Dermis microvascular lymphatic vessel endothelial cell (primary cell): ENCODE measurements around the gene CD276. TPM values are rescaled to one million over a fixed set of nuclear protein-coding genes. Genes with fewer than 3 reads are reported as not detected.

ENCODE experiments used
- total RNA-seq: library from RNA; depleted of rRNA; stranded (reverse); fragments of >200 nt; gene quantifications from 2 replicates; pipeline ENCODE4 v1.2.1, GENCODE V29; 2014

The CD276 gene
- total RNA-seq, 1 donor from 2014 or later, result 33.1 TPM

Other genes with a start within 250 kb of the CD276 start
- not detected in 2 replicates for gene REC114, start 241.2 kb upstream of the CD276 start, total RNA-seq
- gene NPTN, start 51.0 kb upstream of the CD276 start, total RNA-seq, result 77.2 and 125 TPM in 2 replicates
- gene INSYN1, start 69.0 kb downstream of the CD276 start, total RNA-seq, result 0.13 and 0.51 TPM in 2 replicates
- gene TBC1D21, start 189.2 kb downstream of the CD276 start, total RNA-seq, result not detected in 2 replicates
- 0.13 and 0.38 TPM in 2 replicates for gene LOXL1, start 242.1 kb downstream of the CD276 start, total RNA-seq